NCI-H526 treated with DMSO at 0.1 percent for 48 hours (cell line): ENCODE results near the gene USB1.
"Not testable (repeated sequence)": the region's sequence is repeated elsewhere in the genome, so short reads cannot be mapped to it uniquely, and the experiment has no call there.

Experiments
- DNase-seq: peaks from one replicate; lab custom pipeline; 2025; lab: John Stamatoyannopoulos, UW

USB1 gene

DNA sequence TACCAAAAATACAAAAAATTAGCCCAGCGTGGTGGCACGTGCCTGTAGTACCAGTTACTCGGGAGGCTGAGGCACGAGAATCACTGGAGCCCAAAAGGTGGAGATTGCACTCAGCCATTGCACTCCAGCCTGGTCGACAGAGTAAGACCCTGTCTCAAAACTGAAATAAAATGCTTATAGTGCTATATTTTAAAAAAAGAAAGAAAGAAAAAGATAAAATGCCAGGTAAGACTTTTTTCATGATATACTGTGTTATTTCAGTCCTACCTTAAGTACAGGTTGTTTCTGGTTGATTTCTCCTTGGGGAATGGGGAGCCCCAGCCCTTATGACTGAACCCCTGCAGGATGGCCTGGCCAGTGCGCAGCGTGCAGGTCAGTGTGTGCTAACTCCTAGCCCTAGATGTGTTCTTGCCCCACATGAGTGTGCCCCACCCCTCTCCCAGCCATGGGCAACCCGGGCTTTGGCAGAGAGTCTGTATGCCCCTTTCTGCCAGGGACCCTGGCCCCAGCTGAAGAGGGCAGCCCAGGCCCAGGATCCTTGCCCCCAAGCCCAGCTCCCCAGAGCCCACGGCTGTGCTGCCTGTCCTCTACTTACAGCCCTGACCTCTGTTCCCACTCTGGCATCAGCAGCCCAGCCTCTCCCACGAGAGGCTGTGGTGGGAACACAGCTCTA lies 31.6 kb upstream of the USB1 start:
- DNase-seq: no peak

DNA sequence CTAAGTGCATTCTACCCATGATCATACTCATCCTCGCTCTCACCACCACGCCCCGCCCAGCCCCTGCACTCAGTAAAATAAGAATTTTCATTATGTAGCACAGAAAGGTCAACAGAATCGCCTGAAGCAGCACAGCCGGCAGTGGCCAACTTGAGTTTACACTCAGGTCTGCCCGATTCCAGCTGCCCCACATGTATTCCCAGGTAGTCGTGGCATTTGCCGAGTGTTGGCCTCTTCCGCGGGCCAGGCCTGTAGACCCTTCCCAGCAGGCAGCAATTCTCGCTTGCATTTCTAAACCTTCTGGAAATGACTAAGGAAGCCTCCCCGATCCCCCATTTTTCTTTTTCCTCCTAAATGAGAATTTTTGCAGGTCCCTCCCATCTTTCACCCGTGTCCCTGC lies 30.9 kb upstream of the USB1 start:
- DNase-seq: no peak

DNA sequence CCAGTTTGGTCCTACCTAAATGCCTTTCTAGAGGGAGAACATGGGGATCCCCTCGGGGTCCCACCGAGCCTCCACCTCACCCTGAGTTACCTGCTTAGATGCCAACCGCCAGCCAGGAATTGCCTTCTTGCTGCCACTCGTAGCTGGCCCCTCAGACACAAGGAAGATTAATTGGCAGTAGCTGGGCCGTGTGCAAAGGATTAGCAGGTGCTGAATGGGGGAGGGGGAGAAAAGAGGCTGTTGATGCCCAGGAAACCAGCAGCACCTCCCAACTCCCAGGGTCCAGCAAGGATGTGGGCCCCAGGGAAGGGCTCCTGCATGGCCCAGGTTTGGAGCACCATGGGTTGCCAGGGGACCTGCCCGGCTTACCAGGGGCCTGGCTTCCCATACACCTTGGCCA lies 30.2 kb upstream of the USB1 start, which contains the start of gene CNGB1:
CNGB1 (minus strand) TSS at position 159 of the 400 bp plus-strand sequence. CDS start 3,842 bp downstream, outside the sequence.
- DNase-seq: no peak

DNA sequence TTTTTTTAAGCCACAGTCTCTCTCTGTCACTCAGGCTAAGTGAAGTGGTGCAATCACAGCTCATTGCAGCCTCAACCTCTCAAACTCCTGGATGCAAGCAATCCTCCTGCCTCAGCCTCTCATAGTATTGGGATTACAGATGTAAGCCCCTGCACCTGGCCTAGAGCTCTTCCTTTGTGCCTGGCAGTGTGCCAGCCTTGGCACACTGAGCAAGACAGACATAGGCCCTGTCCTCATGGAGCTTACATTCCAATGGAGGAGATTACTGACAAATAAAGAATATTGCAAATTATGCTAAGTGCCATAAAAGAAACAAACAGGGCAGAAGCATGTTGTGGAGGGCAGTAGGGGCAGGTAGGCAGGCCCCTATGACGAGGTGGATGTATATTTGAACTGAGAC lies 29.4 kb upstream of the USB1 start:
- no peak for DNase-seq

DNA sequence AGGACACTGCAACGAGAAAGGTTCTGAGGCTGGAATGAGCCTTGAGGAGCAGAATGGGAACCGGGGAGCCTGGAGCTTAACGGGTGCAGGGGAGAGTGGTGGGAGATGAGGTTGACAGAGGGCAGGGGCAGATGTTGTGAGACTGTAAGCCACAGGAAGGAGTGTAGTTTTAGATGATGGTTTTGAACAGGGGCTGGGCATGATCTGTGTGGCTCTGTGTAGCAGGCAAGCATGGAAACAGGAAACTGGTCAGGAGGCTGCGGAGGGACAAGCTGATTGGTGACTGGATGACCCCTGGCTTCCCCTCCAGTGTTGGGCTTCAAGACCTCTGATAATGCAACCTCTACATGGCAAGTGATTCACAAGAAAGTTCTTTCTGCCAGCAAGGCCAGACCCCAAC lies 28.9 kb upstream of the USB1 start:
- DNase-seq: no peak

DNA sequence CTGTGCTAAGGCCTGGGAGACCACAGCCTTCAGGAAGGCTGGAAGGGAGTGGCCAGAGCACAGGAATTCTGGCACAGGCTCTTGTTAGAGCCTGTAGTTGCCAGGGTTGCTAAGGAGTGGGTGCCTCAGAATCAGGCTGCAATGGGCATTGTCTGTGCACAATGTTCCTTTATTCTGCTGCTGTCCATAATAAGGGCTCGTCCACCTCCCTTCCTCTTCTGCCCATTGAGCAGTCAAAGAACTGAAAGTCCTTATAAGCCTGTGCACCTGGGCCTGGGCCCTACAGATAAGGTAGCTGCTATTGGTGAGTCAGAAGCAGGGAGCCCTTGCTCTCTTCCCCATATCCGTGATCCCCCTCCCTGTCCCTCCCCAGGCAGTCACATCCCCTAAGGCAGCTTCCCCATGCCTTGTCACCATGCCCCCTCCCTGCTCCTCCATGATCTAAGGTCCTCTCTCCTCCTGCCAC lies 24.8 kb upstream of the USB1 start:
- no peak for DNase-seq

DNA sequence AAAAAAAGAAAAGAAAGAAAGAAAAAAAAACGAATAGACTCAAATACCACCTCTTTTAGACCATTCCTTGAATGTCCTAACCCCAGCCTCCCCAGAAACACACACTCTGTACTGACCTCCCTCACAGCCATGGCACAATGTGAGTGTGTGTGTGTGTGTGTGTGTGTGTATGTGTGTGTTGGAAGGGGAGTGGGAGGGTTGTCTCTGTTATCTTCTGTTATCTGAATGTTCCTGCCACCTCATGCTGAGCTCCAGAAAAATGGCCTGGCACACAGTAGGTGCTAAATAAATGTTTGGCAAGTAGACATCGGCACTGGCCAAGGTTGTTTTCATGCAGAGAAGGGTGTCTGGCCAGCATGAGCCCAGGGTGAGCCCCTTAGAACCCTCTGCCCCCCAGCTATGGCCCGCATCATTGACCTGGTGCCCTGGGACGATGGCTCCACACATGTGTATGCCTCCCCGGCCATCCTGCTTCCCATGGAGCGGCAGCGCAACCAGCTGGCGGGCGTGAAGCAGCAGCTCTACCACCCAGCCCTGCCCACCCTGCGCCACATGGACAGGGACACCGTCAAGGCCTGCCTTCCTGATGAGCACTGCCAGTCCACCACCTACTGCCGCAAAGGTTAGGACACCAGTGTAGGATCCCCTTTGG lies 23.7 kb upstream of the USB1 start:
- DNase-seq: no peak

DNA sequence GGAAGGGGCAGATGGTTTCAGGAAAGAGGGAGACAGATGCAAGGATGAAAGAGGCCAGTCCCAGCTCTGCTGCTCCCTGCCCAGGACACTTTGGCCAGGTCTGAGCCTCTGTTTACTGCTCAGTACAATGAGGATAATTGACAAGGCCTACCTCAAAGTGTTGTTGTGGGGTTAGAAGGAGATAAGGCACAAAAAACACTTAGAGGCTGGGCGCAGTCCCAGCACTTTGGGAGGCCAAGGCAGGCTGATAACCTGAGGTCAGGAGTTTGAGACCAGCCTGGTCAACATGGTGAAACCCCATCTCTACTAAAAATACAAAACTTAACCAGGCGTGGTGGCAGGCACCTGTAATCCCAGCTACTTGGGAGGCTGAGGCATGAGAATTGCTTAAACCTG lies 23.1 kb upstream of the USB1 start:
- DNase-seq: not testable (repeated sequence)

DNA sequence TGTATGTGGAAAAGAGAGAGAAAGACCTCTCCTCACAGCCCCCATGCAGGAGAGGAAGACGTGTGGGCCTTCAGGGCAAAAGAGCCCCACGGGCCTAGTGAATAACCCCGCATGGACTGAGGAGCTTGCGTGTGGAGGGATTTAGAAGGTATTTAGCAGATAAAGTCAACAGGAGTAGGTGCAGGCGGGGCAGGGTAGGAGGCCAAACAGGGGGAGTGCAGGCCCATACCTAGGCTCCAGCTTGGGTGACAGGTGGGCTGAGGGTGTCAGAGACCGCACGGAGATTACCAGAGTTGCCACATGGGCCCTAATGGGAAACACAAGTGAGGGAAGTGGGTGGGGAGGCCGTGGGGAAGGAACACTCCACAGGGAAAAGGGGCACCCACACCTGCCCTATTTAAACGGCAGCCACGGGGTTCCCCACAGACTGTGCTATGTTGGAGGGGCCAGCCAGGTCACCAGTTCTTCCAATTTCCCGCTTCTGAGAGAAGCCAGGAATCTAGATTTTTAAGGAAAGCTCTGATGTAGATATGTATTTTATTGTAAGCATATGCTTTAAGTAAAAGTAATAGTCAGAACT lies 22.1 kb upstream of the USB1 start:
- no peak for DNase-seq

DNA sequence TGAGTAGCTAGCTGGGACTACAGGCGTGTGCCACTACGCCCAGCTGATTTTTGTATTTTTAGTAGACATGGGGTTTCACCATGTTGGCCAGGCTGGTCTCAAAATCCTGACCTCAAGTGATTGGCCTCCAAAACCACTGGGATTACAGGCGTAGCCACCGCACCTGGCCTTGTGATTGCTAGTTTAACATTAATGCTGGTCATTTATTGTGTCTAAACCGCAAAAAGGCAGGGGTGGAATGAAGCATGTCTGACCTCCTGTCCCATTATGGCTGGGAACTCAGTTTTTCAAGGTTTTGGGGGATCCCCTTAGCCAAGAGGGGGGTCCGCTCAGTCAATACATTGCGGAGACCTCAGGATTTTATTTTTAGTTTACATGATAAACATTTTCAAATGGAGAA lies 19.6 kb upstream of the USB1 start:
- DNase-seq: no peak

DNA sequence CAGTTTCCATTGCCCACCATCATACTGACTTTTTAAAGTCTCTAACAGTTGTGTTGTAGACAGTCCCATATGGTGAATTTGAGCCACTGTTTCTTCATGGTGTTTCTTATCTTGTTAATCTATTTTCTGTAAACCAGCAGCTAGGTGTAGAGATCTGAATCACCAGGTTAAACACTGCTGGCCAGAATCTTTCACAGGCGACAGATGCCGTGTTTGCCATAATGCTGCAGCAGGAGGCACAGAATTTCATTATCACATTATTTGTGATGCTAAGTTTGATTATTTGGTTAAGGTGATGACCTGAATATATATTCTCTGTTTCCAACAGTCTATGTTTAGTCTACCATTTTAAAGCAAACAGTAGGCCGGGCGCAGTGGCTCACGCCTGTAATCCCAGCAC lies 18.8 kb upstream of the USB1 start:
- DNase-seq: no peak

DNA sequence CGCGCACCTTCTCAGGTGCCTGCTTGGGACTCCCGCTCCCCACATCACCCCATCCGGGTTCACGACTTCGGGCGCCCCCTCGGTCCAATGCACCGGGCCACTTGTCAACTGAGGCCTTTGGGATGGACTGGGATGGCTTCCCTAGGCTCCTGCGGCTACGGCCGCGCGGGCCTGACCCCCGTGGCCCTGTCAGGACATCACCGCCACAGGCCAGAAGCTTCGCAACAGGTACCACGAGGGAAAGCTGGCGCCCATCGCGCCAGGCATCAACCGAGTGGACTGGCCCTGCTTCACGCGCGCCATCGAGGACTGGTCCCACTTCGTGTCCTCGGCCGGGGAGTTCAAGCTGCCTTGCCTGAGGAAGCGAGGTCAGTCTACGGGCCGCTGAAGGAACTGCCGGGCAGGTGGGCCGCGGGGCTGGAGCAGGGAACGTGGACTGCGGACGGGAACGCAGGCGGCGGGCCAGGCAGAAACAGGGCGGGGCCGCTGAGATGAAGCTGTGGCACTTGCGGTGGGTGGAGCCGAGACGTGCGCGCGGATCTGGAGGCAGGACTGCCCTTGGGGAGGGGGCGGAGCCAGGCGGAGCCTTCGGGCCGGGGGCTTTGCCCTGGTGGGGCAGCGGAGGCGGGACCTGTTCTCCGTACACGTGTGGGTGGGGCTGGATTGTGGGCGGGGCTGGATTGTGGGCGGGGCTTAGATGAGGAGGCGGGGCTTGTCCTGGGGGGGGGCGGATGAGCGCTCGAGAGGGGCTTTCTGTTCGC lies 16.6 kb upstream of the USB1 start:
- peak; percentile 52 for DNase-seq

DNA sequence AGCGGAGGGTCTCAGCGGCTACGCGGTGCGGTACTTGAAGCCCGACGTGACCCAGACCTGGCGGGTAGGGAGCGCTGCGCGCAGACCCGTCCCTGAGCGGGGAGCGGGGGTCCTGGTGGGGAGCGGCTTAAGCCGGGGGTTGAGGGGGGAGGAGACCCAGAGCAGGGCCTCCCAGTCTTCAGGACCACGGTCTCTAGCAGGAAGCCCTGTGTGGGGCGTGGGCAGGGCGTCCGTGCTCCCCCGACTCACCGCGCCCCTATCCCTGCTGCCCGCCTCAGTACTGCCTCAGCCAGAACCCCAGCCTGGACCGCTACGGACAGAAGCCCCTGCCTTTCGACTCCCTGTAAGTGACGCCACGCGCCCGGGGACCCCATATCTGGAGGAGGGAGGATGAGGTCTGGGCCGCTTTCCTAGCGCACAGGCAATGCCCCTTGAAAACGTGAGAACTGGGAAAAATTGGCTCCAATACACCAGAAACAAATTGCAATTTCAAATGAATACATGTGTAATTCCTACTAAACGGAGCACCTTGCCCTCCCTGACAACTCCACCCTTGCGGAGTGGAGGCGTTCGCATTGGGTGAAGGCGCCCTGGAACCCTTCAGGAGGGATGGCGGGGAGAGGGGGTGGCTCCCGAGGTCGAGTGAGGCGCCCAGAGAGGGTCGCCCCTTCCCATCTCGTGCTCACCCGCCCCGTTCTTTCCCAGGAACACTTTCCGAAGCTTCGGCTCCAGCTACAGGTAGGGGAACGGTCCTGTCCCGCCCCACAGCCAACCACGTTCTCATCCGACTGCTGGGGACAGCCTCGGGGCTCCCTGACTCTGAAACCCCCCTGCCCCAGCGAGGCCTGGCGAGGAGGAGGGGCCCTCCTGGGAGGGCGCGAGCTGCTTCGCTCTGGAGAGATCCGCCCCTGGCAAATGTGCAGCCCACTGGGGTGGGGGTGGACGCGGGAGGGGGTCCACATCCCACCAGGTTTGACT lies 15.7 kb upstream of the USB1 start:
- DNase-seq: no peak

DNA sequence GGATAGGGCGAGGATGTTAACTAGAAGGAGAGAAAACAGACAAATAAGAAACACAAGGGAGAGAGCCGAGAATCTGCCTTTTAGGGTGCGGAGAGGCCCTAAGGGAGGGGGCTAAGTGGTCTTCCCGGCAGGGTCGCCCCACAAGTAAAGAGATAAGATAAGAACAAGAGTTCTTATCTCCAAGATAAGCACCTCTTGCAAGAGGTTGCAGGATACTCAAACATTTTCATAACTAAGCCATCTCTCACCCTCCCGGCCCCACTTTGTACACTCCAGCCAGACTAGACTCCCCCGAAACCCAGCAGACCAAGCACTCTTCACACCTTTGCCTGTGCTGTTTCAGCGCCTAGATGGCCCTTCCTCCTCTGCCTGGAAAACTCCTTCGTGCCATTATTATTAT lies 15.0 kb upstream of the USB1 start:
- no peak for DNase-seq

DNA sequence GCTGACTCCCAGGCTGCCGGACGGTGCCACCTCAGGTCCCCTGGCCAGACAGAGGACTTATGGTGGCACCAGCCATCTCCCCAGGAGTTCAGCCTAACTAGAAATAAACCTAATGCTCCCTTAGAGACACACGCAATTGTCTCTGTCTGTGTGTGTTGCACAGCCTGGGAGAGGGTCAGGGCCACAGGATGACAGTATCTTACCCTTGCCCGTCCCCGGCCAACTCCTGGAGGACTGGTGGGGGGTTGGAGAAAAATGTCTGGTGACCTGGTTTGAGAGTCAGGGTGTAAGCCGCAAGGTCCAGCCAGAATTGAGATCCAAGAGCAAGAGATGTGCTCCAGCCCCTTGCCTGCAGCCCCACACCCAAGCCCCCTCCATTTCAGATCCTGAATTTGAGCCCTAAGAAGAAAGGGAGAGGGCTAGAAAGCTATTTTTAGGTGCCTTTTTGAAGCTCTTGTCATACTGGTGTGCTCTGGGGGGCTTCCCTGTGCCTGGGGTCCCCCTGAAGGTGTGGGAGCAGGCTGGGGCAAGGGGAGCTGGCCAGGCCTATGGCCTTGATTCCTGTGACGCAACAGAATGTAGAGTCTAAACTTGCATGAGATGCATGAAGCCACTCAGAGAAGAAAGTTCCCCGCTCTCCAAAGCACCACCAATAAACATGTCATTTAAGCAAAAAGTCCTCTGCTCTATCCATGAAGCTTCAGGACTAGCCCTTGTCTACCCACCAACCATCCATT lies 13.6 kb upstream of the USB1 start:
- no peak for DNase-seq

DNA sequence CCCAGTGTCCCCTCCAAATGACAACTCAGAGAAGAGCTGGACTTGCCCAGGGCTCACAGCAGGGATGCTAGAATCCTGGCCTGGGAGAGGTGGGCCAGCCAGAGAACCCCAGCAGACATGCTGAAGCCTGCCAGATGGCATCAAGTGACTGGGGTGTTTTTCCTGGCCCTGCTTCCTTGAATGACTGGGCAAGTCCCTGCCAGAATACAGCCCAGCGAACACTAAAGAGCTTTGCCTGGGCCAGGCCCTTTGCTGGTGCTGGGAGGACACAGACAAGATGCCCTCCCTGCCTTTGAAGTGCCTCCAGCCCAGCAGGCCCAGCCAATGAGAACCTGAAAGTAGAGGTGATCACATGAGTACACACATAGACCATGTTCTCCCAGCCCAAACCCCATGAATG lies 12.3 kb upstream of the USB1 start:
- DNase-seq: no peak

DNA sequence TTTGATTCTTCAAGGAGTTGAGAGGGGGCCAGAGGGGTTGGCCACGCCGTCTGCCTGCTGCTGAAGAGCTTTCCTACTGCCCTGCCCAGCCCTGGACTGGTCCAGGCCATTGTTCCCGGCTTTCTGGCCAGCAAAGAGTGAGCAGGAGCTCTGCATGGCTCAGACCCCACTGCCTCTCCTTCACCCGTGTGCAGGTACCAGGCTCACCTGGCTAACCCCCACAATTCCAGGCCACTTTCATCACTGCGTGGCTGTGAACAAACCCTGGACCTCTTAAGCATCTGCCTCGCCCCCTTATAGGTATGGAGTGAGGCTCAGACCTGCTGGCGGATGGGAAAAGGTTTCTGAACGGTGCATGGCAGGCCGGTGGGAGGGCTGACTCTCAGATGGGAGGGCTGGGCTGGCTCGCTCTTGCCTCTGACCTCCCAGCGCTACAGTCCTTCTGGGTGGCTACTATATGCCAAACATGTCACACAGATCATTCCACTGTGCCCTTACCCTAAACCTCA lies 9.6 kb upstream of the USB1 start:
- DNase-seq: no peak

DNA sequence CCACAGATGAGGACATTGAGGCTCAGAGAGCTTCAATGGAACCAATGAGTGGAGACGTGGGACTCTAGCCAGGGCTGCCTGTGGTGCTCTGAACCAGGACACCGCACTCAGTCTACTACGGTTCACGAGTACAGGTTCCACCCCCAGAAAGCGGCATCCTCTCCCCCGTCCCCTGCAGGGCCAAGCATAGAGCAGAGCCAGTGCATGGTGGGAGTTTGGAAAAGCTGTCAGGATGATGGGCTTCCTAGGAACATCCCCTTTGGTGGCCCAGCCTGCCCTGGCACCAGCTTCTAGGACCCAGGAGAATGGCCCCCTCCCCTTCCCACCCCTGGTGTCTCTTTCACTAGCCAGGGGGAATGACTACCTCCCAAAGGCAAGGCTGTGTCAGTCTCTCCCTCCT lies 9.1 kb upstream of the USB1 start:
- no peak for DNase-seq

DNA sequence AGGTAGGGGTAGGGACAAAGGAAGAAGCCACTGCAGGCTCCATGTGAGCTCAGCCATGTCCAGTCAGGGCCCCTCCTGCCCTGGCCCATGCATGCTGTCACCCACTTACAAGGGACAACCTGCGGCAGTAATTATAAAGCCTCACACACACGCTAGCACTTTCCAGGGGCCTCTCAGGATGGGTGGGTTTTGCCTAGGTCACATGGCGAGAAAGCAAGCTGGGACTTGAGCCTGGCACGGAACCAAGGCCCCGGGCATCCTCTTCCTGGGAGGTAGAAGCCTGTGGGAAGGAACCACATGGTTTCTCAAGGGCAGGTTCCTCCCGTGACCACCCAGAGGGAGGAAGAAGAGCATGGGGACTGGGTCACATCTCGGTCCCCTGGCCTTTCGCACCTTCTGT lies 7.8 kb upstream of the USB1 start:
- DNase-seq: no peak

DNA sequence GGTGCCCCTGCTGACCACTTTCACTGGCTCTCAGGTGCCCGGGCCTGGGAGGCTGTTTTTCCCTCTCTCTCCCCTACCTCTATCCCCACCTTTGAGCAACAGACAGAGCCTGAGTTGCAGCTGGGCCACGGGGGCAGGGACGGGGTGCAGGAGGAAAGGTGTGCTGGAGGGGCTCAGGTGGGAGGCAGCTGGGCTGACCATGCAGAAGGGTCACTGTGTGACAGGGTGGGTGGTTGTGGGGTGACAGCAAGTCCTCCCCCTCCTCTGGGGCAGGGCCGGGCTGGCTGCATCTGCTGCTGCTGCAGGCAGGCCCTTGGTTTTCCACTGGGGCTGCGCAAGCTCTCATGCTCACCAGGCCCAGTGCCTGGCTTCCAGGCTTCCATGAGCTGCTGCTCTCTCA lies 7.3 kb upstream of the USB1 start:
- no peak for DNase-seq

DNA sequence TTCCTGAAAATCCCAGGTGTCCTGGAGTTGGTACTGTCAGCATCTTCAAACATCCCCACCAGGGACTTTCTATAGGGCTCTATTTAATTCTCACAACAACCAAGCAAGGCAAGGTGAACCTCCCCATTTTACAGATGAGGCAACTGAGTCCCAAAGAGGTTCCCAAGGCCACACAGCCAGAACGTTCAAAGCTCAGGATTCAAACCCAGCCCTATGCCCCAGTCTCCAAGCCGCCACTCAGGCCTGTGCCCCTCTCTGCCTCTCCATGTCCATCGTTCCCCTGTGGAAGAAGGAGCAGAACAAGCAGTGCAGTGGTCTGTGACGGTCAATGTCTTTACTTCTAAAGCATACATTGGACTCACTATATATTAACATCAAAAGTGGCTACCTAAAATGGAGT lies 6.8 kb upstream of the USB1 start:
- DNase-seq: no peak
